Thyroid gland (tissue), 4 donors: ENCODE data around the gene TWF2.

Experiments
- POLR2A ChIP-seq, 2 donors: fragments of 450-650 bp; IDR thresholded peaks; one replicate each; pipeline ENCODE4 v1.6.1; 2017; ENCODE audit warnings: antibody characterized with exemption in 2 of 2, mild to moderate bottlenecking in 2 of 2, moderate library complexity in 1 of 2
- TF ChIP-seq, protein P1 (sequence below), 6 experiments: fragments of 200-600 bp in 3 of 6; fragments of 450-650 bp in 3 of 6; sonication (generic) in 3 of 6; IDR thresholded peaks; one replicate each; pipeline ENCODE4 v1.5.1; 2016 to 2019; ENCODE audit warnings: antibody characterized with exemption in 6 of 6, mild to moderate bottlenecking in 2 of 6, inconsistent platforms in 1 of 6, moderate library complexity in 1 of 6

DNA sequence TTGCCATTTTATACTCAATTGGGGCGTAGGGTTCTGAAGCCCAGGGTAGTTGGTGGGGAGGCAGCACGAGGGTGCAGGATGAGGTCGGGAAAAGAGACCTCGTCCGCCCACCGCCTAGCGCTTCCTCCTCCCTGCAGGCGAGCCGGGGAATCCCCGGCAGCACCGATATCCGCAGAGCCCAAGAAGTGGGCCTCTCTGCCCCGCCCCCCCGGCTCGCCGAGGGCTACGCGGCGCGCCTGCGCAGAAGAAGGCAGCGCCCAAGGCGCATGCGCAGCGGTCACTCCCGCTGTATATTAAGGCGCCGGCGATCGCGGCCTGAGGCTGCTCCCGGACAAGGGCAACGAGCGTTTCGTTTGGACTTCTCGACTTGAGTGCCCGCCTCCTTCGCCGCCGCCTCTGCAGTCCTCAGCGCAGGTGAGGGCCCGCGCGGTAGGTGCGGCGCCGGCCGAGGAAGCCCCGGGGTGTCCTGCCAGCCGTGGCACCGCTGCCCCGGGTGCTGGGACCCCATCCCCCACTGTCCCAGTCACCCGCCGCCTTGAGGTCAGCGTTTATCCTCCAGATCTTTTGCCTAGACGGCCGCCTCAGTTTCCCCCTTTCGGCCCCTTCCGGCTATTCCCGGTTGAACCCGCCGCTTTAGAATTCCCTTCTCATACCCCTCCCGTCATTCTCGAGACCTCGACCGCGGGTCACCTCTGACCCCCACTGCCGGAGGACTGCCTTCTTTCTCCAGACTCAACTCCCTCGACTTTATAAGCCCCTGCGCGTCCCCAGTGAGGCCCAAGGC lies 40.9 kb downstream of the TWF2 start, which contains the start of gene ALAS1:
- TF ChIP-seq POLR2A (IDR thresholded peaks at IDR 0.05) = peak; percentile 51 to 99
- TF ChIP-seq, protein P1, sequence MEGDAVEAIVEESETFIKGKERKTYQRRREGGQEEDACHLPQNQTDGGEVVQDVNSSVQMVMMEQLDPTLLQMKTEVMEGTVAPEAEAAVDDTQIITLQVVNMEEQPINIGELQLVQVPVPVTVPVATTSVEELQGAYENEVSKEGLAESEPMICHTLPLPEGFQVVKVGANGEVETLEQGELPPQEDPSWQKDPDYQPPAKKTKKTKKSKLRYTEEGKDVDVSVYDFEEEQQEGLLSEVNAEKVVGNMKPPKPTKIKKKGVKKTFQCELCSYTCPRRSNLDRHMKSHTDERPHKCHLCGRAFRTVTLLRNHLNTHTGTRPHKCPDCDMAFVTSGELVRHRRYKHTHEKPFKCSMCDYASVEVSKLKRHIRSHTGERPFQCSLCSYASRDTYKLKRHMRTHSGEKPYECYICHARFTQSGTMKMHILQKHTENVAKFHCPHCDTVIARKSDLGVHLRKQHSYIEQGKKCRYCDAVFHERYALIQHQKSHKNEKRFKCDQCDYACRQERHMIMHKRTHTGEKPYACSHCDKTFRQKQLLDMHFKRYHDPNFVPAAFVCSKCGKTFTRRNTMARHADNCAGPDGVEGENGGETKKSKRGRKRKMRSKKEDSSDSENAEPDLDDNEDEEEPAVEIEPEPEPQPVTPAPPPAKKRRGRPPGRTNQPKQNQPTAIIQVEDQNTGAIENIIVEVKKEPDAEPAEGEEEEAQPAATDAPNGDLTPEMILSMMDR (IDR thresholded peaks at IDR 0.05) = peak in 2 of 6 experiments; percentile 23 to 26
